GM18502 (cell line): ENCODE measurements around the gene IL20RB.

Experiments
- ATAC-seq: cut with Tn5 transposase; IDR thresholded peaks from one replicate; pipeline ENCODE4 v1.9.1; 2021; ENCODE audit warnings: mild to moderate bottlenecking; ENCODE audit not compliant: unreplicated experiment, poor library complexity

IL20RB gene, protein sequence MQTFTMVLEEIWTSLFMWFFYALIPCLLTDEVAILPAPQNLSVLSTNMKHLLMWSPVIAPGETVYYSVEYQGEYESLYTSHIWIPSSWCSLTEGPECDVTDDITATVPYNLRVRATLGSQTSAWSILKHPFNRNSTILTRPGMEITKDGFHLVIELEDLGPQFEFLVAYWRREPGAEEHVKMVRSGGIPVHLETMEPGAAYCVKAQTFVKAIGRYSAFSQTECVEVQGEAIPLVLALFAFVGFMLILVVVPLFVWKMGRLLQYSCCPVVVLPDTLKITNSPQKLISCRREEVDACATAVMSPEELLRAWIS

DNA sequence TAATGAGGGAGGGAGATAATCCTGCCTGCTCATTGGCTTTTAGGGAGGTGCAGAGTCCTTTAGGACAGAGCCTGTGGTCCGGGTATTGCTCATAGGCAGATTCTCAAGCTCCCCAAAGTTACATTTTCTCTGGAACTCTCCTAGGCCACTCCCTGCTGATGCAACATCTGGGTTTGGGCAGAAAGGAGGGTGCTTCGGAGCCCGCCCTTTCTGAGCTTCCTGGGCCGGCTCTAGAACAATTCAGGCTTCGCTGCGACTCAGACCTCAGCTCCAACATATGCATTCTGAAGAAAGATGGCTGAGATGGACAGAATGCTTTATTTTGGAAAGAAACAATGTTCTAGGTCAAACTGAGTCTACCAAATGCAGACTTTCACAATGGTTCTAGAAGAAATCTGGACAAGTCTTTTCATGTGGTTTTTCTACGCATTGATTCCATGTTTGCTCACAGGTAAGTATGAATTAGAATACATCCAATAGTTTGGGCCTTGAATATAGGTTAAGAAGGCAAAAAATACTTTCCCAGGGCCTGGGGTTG, at the start of gene IL20RB:
IL20RB (plus strand) TSS at position 233 of the 538 bp plus-strand sequence; CDS start at position 364, 131 bp downstream.
- no peak for ATAC-seq

DNA sequence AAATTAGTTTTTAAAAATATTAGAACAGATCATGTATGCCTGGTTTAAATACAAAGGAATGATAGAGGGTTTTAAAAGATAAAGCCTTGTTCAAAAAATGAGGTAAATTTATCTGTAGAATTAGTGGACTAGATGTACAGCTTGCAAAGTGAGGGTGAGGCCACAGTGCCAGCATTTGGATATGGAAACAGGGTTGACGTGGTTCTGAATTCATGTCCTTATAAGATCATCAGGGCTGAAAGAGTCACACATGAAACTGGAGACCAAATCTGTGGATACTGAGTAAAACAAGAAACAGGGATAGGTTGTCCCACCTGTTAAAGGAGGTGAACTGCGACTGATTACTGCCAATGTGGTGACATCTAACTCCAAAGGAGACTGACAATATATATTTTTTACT, 49.5 kb upstream of the IL20RB start:
- ATAC-seq = no peak

DNA sequence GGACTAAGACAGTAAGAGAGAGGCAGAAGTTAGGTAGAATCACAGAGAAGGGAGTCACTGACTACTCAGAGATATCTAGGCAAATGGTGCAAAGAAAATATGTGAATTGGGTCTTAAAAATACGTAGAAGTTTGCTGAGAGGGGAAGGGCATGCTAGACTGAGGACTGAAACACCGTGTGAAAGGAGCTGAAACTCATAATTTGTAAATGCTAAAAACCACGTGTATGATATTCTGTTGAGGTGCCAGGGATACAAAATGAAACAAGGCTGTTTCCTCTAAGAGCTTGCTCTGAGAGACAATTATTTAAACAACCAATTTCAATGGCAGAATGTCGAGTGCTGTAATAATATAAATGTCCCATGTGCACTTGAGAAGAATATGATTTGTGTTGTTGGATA, 48.6 kb upstream of the IL20RB start:
- peak; percentile 77 for ATAC-seq

DNA sequence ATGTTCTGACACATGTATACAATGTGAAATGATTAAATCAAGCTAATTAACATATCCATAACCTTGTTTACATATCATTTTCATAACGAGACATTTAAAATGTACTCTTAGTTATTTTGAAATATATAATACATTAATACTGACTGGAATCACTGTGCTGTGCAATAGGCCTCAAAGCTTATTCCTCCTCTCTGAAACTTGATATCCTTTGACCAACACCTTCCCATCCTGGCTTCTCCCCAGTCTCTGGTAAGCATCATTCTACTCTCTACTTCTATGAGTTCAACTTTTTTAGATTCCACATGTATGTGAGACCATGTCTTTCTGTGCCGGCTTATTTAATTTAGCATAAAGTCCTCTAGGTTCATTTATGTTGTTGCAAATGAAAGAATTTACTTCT, 47.1 kb upstream of the IL20RB start:
- ATAC-seq = no peak

DNA sequence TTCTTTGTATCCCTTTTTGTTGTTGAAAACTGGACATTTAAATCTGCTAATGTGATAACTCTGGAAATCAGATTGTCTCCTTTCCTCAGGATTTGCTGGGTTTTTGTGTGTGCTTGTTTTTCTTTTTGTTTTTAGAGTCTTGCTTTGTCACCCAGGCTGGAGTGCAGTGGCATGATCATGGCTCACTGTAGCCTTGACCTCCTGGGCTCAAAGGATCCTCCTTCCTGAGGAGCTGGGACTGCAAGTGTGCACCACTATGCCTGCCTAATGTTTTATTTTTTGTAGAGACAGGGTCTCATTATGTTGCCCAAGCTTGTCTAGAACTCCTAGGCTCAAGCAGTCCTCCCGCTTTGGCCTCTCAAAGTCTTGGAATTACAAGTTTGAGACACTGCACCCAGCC, 44.6 kb upstream of the IL20RB start:
- ATAC-seq = no peak

DNA sequence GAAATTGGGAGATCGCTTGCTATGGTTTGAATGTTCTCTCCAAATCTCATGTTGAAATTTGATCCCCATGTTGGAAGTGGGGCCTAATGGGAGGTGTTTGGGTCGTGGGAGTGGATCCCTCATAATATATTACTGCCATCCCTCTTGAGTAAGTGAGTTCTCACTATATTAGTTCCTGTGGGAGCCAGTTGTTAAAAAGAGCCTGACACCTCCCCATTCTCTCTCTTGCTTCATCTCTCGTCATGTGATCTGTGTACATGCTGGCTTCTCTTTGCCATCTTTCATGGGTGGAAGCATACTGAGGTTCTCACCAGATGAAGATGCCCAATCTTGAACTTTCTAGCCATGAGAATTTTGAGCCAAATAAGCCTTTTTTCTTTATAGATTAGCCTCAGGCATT, 43.0 kb upstream of the IL20RB start:
- ATAC-seq = no peak

DNA sequence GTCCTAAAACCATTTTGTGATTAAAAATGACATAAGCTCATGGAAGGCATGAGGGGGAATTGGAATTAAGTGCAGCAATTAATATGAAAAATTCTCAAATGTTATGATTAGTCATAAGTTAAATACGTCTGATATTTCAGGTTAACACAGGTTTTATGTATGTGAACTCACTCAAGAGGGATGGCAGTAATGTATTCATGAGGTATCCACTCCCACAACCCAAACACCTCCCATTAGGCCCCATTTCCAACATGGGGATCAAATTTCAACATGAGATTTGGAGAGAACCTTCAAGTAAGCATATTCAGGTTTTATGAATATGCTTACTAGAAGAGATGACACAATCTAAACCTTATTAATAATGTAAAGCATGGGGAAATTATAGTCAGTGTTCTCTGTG, 41.6 kb upstream of the IL20RB start:
- ATAC-seq = no peak

DNA sequence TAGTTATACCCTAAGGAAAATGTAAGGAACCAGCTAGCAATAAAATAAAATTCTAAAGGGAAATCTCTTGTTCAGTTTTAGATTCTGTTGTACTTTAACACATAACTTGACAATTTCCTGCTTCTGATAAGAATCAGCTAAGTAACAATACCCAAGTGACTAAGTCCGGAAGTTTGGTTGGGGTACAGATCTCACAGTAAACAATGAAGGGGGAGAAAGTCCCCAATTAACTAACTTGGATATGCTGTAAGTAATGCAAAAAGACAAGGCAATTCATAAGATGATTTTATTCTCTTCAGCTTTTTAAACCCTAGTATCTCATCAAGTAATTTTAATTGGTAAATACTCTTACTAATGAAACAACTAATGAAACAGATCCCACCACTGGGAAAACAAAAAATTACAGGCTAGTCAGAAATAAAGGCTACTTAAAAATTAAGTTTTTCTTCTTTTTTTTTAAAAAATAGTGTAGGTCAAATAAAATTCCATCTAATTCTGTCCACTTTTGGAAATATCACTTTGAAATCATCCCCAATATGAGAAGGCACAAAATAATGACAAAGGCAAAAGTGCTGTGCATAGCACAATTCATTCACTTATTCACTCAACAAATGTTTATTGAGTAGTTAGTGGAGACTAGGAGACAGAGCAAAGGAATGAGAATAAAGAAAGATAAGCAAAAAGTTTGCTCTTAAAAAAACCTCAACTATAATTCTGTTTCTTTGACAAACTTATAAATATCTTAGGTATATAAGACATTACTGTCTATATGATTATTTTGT, 37.8 kb upstream of the IL20RB start:
- ATAC-seq = peak; percentile 68

DNA sequence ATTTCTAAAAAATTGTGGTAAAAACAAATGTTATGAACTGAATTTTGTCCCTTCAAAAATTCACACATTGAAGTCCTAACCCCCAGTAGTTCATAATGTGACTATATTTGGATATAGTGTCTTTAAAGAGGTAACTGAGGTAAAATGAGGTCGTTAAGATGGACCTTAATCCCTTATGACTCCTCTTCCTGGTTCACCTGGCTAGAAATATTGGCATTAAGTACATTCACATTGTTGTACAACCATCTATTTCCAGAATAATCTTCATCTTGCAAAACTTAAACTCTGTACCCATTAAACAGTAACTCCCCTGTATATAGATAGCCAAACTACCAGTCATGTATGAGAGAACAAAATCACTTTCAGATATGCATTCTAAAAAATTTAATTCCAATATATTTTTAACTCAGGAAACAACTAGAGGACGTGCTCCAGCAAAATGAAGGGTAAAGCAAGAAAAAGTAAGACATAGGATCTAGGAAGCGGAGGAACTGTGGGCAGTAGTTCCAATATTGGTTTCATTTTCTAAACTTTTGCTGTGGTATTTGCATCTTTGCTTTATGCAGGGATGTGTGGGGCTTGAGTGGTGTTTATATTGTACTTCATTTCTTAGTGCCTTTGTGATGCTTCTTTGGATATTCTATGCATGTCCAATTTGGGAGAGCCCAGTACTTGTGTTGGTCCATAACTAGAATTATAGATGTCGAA, 36.7 kb upstream of the IL20RB start:
- ATAC-seq = no peak

DNA sequence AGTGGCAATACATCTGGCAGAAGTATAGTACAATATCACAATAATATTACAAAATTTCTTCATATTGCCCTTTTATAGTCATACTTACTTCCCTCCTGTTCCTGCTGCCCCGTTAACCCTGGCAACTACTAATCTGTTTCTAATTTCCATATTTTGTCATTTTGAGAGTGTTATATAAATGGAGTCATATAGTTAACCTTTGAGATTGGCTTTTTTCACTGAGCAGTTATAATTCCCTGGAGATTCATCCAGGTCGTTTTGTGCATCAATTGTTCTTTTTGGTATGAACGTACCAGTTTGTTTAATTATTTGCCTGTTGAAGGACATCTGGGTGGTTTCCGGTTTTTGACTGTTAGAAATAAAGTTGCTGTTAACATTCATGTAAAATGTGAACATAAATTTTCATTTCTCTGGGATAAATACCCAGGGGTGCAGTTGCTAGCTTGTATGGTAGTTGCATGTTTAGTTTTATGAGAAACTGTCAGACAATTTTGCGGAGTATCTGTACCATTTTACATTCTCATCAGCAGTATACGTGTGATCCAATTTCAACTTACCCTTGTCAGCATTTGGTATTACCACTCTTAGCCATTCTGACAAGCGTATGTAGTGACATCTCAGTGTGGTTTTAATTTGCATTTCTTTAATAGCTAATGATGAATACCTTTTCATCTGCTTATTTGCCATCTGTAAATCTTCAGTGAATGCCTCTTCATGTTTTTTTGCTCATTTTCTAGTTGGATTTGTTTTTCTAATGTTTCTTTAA, 32.2 kb upstream of the IL20RB start:
- no peak for ATAC-seq

DNA sequence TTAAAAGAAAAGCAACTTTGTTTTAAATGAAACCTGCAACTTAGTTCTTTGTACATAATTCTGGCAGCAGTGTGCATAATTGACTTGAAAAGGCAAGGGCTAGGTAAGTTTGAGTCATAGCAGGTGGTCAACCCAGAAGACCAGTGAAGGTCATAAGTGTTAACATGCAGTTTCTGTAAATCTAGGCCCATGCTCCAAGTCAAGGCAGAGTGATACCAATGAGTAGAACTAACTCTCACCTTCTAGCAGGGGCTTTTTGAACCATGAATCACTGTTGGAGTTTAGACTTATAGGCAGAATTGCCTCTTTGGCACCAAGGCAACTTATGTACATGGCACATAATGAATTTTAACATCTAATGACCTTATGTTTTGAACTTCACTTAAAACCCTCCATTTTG, 29.5 kb upstream of the IL20RB start:
- ATAC-seq = no peak

DNA sequence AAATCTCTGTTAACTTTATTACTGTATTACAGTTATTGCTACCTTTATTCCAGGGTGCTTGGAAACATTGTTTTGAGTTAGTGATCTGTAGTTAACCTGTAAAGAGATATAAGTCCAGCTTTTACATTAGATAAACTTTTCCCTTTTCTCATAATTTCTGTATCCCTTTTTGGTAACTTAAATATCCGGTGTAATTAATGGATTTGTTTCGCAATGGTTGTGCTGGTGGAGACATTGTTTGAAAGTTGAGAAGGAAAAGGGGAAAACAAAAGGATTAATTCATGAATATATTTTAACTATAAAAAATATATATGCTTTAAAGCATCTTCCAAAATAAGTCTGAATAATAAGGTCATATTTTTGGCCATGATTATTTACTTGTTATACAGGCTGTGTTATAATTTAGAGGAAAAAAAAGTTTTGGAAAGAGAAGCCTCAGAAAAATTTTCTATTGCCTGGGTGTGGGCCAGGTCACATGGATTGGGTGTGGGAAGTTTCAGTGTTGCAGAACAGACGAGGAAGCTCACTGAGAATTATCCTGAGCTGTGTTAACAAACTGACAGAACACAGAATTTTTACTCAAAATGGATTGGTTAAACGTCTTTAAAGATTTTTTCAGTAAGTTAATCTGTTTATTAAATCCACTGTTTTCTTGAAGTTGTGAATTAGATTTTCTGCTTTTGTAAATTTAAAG, 27.7 kb upstream of the IL20RB start:
- ATAC-seq = no peak

DNA sequence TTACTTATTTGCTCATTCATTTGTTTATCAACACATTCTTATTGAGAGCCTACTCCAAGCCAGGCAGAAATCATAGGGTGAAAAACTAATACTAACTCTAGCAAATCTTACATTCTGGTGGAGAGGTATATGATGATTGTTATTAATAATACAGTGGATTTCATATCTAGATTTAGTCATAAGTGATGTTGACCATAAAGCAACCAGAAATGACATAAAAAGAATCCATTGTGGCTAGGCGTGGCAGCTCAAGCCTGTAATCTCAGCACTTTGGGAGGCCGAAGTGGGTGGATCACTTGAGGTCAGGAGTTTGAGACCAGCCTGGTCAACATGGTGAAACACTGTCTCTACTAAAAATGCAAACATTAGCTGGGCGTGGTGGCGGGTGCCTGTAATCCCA, 26.2 kb upstream of the IL20RB start:
- no peak for ATAC-seq

DNA sequence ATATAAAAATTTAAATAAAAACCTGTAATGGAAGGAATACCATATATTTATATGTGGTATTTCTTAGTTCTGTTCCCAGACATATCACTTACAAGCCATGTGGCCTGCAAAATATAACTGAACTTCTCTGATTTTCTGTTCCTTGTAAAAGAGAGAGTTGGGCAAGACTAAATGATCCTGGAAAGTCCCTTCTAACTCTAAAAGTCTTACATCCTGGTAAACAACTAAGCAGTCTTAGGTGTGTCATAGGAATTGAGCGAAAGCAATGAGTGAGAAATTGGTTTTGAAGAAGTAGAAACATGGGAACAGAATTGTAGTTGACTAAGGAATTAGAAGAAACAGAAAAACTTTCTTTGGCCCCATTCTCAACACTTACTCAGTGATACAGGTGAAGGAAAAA, 25.3 kb upstream of the IL20RB start:
- peak; percentile 59 for ATAC-seq

DNA sequence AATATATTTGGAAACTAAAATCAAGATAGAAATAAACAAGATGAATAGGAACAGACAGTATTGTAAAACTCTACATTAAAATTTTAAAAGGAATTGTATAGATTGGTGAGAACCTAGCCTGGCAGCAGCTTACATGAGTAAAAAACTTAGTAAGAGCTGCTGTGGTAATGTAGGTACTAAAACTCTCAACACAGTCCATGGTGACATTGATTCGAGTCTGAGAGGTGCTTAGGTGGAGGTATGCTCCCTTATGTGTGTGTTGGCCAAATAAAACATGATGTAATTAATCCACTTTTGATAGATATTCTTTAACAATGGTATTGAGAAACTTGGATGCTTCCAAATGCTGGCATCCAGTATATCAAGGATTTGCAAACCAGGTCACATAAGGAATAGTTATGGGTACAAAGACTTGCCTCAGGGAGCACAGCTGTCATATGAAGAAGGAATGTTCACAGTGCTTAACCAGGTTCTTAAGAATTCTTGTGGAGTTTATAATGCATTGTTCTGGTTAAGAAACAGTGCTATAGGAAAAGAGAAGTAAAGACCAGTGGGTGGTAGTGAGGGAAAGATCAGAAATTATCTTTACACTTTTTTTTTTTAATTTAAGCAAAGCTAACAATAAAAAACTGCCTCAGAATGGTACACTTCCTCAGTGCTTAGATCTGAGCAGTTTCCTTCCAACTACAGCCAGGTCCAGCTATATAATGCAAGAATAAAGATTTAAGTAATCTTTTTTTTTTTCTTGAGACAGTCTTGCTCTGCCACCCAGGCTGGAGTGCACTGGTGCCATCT, 24.6 kb upstream of the IL20RB start:
- ATAC-seq = peak; percentile 35

DNA sequence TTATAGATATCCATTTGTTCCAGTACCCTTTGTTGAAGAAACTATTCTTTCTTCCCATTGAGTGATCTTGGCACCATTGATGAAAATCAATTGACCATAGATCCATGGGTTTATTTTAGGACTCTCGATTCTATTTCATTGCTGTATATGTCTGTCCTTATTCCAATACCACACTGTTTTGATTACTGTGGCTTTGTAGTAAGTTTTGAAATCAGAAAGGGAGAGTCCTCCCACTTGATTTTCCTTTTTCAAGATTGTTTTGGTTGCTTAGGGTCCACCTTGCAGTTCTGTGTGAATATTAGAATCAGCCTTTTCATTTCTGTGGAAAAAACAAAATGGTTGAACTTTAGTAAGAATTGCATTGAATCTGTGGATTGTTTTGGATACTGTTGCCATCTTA, 20.6 kb upstream of the IL20RB start:
- no peak for ATAC-seq

DNA sequence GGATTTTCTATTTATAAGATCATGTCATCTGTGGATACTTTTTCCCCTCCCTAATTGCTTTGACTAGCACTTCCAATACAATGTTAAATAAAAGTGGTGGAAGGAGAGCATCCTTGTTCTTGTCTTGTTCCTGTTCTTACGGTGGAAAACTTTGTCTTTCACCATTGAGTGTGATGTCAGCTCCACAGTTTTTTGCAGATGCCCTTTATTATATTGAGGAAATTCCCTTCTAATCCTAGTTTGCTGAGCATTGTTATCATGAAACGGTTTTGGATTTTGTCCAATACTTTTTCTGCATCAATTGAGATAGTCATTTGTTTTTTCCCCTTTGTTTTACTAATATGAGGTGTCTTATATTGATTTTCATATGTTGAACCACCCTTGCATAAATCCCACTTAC, 19.9 kb upstream of the IL20RB start:
- ATAC-seq = no peak

DNA sequence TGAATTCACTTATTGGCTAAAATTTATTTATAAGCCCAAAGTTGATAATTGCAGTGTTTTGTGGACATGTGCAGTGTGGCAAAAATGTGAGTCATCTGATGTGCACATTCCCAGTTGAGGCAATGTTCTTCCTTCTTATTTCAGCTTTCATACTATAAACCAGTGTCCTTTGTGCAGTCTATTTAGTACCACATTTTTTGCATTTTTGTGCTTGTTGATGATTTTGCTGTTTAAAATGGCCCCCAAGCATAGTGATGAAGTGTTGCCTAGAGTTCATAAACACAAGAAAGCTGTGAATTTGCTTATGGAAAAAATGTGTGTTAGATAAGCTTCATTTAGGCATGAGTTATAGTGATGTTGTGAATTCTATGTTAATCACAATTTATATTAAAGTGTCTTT, 19.4 kb upstream of the IL20RB start:
- no peak for ATAC-seq

DNA sequence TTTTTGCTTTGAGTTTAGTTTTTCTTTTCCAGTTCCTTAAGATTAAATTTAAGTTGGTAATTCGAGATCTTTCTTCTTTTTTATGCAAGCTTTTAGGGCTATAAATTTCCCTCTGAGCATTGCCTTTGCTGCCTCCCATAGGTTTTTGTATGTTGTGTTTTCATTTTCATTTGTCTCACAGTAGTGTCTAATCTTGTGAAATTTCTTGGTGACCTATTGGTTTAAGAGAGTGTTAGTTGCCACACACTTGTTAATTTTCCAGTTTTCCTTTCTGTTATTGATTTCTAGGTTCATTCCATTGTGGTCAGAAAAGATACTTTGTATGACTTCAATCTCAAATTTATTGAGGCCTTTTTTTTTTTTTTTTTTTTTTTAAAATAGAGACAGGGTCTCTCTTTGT, 18.3 kb upstream of the IL20RB start:
- no peak for ATAC-seq
